ENCODE measurements around the gene FOXC1.

The FOXC1 gene

DNA sequence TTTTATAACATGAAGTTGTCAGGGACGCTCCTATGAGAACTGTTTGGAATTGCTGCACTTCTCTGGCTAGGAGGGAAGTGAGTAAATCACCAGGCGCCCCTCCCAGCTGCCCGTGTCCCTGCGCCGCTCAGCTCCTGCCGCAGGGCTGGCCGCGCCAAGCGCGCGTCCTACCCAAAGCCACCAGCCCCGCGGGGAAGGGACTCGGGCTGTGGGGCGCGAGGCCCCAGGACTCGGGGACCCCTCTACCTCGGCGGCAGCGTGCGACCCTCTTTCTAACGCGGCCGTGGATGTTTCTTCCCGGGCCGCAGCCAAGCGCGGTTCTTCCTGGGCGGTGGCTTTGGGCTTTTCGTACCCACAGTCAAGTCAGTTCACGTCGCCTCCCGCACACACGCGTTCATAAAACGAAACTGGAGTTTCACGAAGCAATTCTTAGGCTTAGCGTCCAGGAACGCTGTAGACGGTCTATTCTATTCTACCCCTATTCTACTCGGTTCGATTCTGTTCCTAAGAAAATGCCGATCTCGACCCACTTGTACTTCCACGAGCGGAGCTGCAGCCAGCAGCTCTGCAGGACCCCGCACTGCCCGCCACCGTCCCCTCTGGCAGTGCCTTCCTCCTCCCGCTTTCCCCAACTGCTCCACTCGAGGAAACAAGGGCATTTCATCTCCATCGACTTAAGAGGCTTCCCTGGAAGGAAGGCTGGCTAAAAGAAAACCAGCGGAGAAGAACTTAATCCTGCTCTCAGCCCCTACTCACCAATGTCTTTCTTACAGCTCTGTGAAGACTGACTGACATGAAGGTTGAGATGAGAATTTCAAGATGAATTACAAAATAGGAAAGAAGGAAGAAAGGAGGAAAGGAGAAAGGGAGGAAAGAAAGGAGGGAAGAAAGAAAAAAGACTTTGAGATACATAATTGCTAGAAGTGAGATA is 15.4 kb downstream of the FOXC1 start:
- no peak for DNase-seq (ENCODE audit: low read depth)
- TF ChIP-seq CTCF (IDR thresholded peaks at IDR 0.05; ENCODE audit: low read depth, low read length, missing control alignments) = no peak
- peak overlapping the region; percentile 49 for H3K4me3 ChIP-seq (ENCODE audit: low read depth, low read length)
- in situ Hi-C loops (cut with HindIII; ENCODE audit: low sequenced_read_pairs) = no loop called here

GRCh38 chr6:1625794-1626435 is 16.2 kb downstream of the FOXC1 start:
- in situ Hi-C loops (cut with HindIII; ENCODE audit: low sequenced_read_pairs) = no loop called here
- no peak for TF ChIP-seq CTCF (IDR thresholded peaks at IDR 0.05; ENCODE audit: low read depth, low read length, missing control alignments)
- no peak overlapping the region for H3K4me3 ChIP-seq (ENCODE audit: low read depth, low read length)
- no peak for DNase-seq (ENCODE audit: low read depth)

- no peak for DNase-seq (ENCODE audit: low read depth)
- no peak overlapping the region for H3K4me3 ChIP-seq (ENCODE audit: low read depth, low read length)
- TF ChIP-seq CTCF (IDR thresholded peaks at IDR 0.05; ENCODE audit: low read depth, low read length, missing control alignments) = no peak
- in situ Hi-C loops (cut with HindIII; ENCODE audit: low sequenced_read_pairs) = no loop called here
Observed at GRCh38 chr6:1626481-1626880, 16.8 kb downstream of the FOXC1 start.

- in situ Hi-C loops (cut with HindIII; ENCODE audit: low sequenced_read_pairs) = no loop called here
Observed at GRCh38 chr6:1627827-1628560, 18.3 kb downstream of the FOXC1 start.

GRCh38 chr6:1629316-1629715 is 19.6 kb downstream of the FOXC1 start:
- no peak overlapping the region for H3K4me3 ChIP-seq (ENCODE audit: low read depth, low read length)
- in situ Hi-C loops (cut with HindIII; ENCODE audit: low sequenced_read_pairs) = no loop called here
- TF ChIP-seq CTCF (IDR thresholded peaks at IDR 0.05; ENCODE audit: low read depth, low read length, missing control alignments) = no peak
- no peak for DNase-seq (ENCODE audit: low read depth)

More at GRCh38 chr6:1627827-1628560, 18.3 kb downstream of the FOXC1 start:
- no peak for TF ChIP-seq CTCF (IDR thresholded peaks at IDR 0.05; ENCODE audit: low read depth, low read length, missing control alignments)
- no peak for DNase-seq (ENCODE audit: low read depth)
- H3K4me3 ChIP-seq (ENCODE audit: low read depth, low read length) = no peak overlapping the region

DNA sequence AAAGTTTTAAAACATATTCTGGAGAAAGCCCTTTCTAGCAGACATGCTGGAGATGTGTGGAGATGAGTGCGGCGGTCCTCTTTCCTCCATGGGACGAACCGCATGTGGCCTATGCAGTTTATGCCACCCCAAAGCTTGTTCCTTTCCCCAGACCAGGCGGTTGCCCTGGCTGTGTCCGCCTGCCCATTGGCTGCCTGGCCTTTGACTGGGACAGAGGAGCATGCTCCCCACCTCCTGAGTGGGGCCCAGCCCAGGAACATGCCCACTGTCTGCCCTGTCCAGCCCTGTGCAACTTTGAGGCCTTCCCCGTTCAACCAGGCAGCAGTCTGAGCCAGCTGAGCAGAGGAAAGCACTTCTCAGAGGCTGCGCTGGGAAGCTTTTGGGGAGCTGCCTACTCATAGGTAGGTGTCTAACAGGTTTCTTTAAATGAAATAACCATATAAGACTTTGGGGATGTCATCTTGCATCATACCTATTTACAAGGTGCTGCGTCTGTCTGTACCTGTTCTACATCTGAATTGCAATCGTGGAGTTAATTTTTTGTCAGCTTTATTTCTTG is 20.6 kb downstream of the FOXC1 start:
- H3K4me3 ChIP-seq (ENCODE audit: low read depth, low read length) = no peak overlapping the region
- DNase-seq (ENCODE audit: low read depth) = no peak
- in situ Hi-C loops (cut with HindIII; ENCODE audit: low sequenced_read_pairs) = no loop called here
- no peak for TF ChIP-seq CTCF (IDR thresholded peaks at IDR 0.05; ENCODE audit: low read depth, low read length, missing control alignments)

Data from astrocyte of the cerebellum (primary cell).